Gastrocnemius medialis (tissue), 4 donors: ENCODE results near the gene ANKRD39. TPM values are rescaled to one million over a fixed set of nuclear protein-coding genes. Genes with fewer than 3 reads are reported as not detected.
A peak's percentile ranks its signal among the peaks of the same experiment; 100 is the strongest.

Experiments
- ATAC-seq, 2 donors: fragments of 150-250 bp; one replicate each; pipeline ENCODE4 v1.9.1; 2016
- DNase-seq, 2 donors: peaks; one replicate each; pipeline ENCODE4 v3.0.0-alpha.2; 2019
- H3K27ac ChIP-seq, 4 donors: fragments of 200-600 bp; sonication (generic); 1 replicate in 1 of 4; 2 replicates in 3 of 4; pipeline ENCODE4 v1.5.1; 2016 to 2018; ENCODE audit warnings: mild to moderate bottlenecking in 2 of 4, moderate library complexity in 1 of 4
- H3K27me3 ChIP-seq, 3 donors: fragments of 200-600 bp; sonication (generic) in 2 of 3; 1 replicate in 1 of 3; 2 replicates in 2 of 3; pipeline versions ENCODE4 v1.5.1 to v1.6.0; 2016 to 2019; ENCODE audit warnings: mild to moderate bottlenecking in 1 of 3, moderate library complexity in 1 of 3
- H3K36me3 ChIP-seq, 2 donors: fragments of 200-600 bp; sonication (generic) in 1 of 2; one replicate each; pipeline ENCODE4 v1.5.1; 2017 to 2018
- H3K4me1 ChIP-seq, 2 donors: fragments of 200-600 bp; sonication (generic) in 1 of 2; one replicate each; pipeline ENCODE4 v1.5.1; 2016 to 2017; ENCODE audit warnings: mild to moderate bottlenecking in 2 of 2
- H3K4me3 ChIP-seq, 4 donors: fragments of 200-600 bp; sonication (generic) in 3 of 4; 1 replicate in 1 of 4; 2 replicates in 3 of 4; pipeline ENCODE4 v1.5.1; 2016 to 2019; ENCODE audit warnings: mild to moderate bottlenecking in 2 of 4
- H3K9me3 ChIP-seq, 3 donors: fragments of 200-600 bp; sonication (generic) in 2 of 3; 1 replicate in 1 of 3; 2 replicates in 2 of 3; pipeline ENCODE4 v1.5.1; 2016 to 2019
- POLR2A ChIP-seq, 2 donors: fragments of 450-650 bp; IDR thresholded peaks; one replicate each; pipeline ENCODE4 v1.6.1; 2017; ENCODE audit warnings: antibody characterized with exemption in 2 of 2, mild to moderate bottlenecking in 2 of 2, moderate library complexity in 2 of 2
- in situ Hi-C, 4 donors: fragments of 200-750 bp; cut with MboI; loops; one replicate each; pipeline versions ENCODE4 v1.15.0 to v1.8.0; 2017; ENCODE audit warnings: low sequenced_read_pairs in 4 of 4
- intact Hi-C: fragments of 100-400 bp; cut with DNase I; formaldehyde crosslinking; loops from one replicate; pipeline ENCODE4 v1.15.1; 2023; ENCODE audit warnings: low total_unique reads
- total RNA-seq, 4 donors: library from RNA; depleted of rRNA; stranded (reverse); fragments of >200 nt; gene quantifications; one replicate each; pipeline versions ENCODE4 v1.1.0 to v1.2.3, GENCODE V29; 2016
- TF ChIP-seq, protein P1 (sequence below), 5 experiments: fragments of 450-650 bp in 3 of 5; fragments of 200-600 bp in 2 of 5; sonication (generic) in 2 of 5; IDR thresholded peaks in 4 of 5; conservative IDR thresholded peaks in 1 of 5; 1 replicate in 4 of 5; 2 replicates in 1 of 5; pipeline ENCODE4 v1.5.1; 2016 to 2019; ENCODE audit warnings: antibody characterized with exemption in 5 of 5, mild to moderate bottlenecking in 3 of 5, moderate library complexity in 3 of 5

Gene ANKRD39
- total RNA-seq, 4 donors from 2014 or later = 25.8 to 50.6 (median 43.8) TPM

DNA sequence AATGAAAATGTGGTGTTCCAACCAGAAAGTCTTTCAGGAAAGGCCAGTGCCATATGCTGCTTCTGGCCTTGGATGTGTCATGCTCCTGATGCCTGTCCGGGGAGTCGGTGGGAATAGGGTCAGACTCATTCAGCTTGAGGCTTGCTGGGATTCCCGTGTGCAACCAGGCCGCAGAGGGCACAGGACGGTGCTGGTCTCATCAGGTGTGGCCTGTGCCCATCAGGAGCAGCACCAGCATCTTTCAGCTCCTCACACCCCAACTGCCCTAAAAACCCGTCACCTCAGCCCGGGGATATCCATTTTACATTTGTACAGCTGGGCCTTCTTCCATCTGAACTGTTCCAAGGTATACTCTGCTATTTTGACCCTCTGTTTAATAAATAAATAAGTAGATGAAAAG is 55.1 kb downstream of the ANKRD39 start:
- Histone ChIP-seq H3K36me3 (peaks cover 0 to 16% of the 10 kb centered on the region in 2 donors), H3K4me1 (peaks cover 6 to 8% of the 10 kb centered on the region in 2 donors)
- ATAC-seq = no peak

DNA sequence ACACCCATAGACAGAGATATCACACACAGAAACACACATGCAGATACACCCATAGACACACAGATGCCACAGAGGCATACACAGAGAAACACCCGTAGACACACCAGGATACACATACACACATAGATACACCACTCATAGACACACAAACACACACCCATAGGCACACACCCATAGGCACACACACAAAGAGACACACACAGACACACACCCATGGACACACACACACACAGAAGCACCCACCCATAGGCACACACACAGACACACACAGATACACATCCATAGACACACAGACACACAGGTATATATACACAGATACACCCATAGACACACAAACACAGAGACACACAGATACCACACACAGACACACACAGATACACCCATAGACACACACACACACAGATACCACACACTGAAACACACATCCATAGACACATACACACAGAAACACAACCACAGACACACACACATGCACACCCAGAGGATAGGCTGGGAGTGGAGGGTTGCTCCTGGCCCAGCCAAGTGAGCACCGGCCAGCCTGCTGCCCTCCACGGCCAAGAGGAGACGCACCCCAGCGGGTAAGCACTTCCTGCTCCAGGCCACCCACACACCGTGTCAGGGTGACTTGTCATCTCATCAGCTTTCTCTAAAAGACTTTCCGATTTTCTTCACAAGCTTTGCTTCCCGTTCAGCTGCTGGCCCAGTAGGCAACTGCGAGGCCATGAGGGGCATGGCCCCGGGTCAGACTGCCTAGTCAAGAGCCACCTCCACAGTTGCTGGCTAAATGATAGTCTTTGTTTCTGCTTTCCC is 55.8 kb downstream of the ANKRD39 start:
- H3K27ac ChIP-seq = peak overlapping the region in 2 of 4 donors; percentile 88 to 90
- intact Hi-C loops (loop anchor here (2.0 to 5.0 kb wide), 4 partner anchors 31 to 255 kb away; partner anchors contain the start of genes CNNM4 and LMAN2L), in situ Hi-C loops (no loop called here)
- peaks cover 0 to 23% of the 10 kb centered on the region in 2 donors for H3K36me3 ChIP-seq
- TF ChIP-seq, protein P1, sequence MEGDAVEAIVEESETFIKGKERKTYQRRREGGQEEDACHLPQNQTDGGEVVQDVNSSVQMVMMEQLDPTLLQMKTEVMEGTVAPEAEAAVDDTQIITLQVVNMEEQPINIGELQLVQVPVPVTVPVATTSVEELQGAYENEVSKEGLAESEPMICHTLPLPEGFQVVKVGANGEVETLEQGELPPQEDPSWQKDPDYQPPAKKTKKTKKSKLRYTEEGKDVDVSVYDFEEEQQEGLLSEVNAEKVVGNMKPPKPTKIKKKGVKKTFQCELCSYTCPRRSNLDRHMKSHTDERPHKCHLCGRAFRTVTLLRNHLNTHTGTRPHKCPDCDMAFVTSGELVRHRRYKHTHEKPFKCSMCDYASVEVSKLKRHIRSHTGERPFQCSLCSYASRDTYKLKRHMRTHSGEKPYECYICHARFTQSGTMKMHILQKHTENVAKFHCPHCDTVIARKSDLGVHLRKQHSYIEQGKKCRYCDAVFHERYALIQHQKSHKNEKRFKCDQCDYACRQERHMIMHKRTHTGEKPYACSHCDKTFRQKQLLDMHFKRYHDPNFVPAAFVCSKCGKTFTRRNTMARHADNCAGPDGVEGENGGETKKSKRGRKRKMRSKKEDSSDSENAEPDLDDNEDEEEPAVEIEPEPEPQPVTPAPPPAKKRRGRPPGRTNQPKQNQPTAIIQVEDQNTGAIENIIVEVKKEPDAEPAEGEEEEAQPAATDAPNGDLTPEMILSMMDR (IDR thresholded peaks at IDR 0.05 in 4 of 5, conservative IDR thresholded peaks at IDR 0.05 in 1 of 5) = no peak
- no peak for TF ChIP-seq POLR2A (IDR thresholded peaks at IDR 0.05)
- no peak for ATAC-seq
- no peak overlapping the region for H3K4me3 ChIP-seq
- no peak for DNase-seq
- H3K4me1 ChIP-seq = peaks cover 6 to 8% of the 10 kb centered on the region in 2 donors
- H3K27me3 ChIP-seq = no peaks in the 10 kb centered on the region
- H3K9me3 ChIP-seq = no peaks in the 10 kb centered on the region

More for the DNA sequence above, 55.1 kb downstream of the ANKRD39 start:
- in situ Hi-C loops (no loop called here), intact Hi-C loops (loop anchor here (5.0 kb wide), 2 partner anchors 60 to 255 kb away; partner anchors contain the start of gene LMAN2L)
- DNase-seq = no peak
- no peak overlapping the region for H3K4me3 ChIP-seq
- no peaks in the 10 kb centered on the region for H3K27me3 ChIP-seq
- TF ChIP-seq POLR2A (IDR thresholded peaks at IDR 0.05) = no peak
- TF ChIP-seq, protein P1 (IDR thresholded peaks at IDR 0.05 in 4 of 5, conservative IDR thresholded peaks at IDR 0.05 in 1 of 5) = no peak
- no peaks in the 10 kb centered on the region for H3K9me3 ChIP-seq
- no peak overlapping the region for H3K27ac ChIP-seq

DNA sequence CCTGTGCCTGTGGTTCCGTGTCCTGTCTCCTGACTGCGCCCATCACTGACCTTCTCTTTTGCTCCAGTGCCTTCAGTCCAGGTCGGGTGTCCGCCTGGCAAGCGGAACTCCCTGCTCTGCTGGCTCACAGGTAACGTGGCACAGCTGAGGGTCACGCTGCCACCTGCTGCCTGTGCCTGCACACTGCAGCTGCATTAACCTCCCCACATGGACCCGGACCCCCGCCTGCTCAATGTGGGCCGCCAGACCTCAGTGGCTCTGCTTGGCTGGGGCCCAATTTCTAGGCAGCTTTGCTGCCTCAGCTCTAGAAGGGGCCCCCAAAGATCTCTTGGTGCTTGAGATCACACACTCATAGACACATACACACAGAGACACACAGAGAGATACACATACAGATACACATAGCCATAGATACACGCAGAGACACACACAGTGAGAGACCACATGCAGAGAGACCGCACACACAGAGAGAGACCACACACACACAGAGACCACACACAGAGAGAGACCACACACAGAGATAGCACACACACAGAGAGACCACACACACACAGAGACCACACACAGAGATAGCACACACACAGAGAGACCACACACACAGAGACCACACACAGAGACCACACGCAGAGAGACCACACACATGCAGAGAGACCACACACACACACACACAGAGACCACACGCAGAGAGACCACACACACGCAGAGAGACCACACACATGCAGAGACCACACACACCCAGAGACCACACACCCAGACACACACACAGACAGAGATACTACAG is 56.6 kb downstream of the ANKRD39 start:
- intact Hi-C loops = loop anchor here (2.0 to 5.0 kb wide), 4 partner anchors 30 to 254 kb away; partner anchors contain the start of genes CNNM4 and LMAN2L
- peak overlapping the region; percentile 84 to 90 (median 88) for H3K27ac ChIP-seq

More for the DNA sequence above, 56.6 kb downstream of the ANKRD39 start:
- Histone ChIP-seq H3K27me3 (no peaks in the 10 kb centered on the region), H3K4me1 (peaks cover 6 to 8% of the 10 kb centered on the region in 2 donors), H3K4me3 (no peak overlapping the region), H3K36me3 (peaks cover 0 to 23% of the 10 kb centered on the region in 2 donors), H3K9me3 (no peaks in the 10 kb centered on the region)
- ATAC-seq = peak; percentile 98 to 99
- peak; percentile 89 to 94 for DNase-seq
- TF ChIP-seq POLR2A (IDR thresholded peaks at IDR 0.05) = no peak
- TF ChIP-seq, protein P1 (IDR thresholded peaks at IDR 0.05 in 4 of 5, conservative IDR thresholded peaks at IDR 0.05 in 1 of 5) = peak; percentile 92 to 96 (median 96)
- in situ Hi-C loops = no loop called here
